Measurements from ENCODE around the gene LRRK2.
"Not testable (repeated sequence)": the region's sequence is repeated elsewhere in the genome, so short reads cannot be mapped to it uniquely, and the experiment has no call there.

The LRRK2 gene

DNA sequence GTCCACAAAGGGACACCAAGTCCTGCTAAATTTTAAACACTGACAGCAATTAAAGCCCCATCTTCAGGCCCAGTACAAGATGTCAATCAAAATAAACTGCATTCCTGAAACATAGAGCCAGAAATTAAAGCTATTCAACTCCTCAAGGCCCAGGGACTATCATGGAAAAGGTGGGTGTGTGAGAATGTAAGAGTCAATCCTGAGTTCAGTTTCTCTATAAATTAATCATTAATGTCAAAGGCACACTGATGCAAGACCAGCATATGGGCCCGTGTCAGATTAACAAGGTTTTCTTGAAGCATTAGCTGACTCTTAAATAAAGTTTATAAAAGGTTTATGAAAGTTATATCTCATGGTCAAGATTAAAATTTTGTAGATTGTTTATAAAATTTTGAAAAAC, 13.6 kb upstream of the LRRK2 start:
- not testable (repeated sequence) for DNase-seq (ENCODE audit: extremely low read depth in 1 of 2, low read depth in 1 of 2)

DNA sequence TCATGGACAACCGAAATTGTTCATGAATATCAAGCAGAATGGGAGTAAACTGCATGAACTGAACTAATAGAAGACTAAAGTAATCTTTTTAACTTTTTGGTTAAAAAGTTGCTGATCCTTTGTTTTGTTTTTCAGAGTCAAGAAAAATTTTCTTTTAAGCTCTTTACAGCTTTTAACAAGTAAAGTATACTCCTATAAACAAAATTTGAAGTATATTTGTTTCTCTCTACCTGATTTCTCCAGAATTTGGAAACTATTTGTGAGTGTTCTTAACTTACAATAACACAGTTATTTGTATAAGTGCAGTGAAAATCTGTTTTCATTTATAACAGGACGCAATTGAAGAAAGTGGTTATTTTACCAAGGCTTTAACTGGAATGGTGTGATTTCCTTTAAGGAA, 12.2 kb upstream of the LRRK2 start:
- DNase-seq (ENCODE audit: extremely low read depth in 1 of 2, low read depth in 1 of 2): no peak

GRCh38 chr12:40215982-40216381, 8.8 kb upstream of the LRRK2 start:
- no peak for DNase-seq (ENCODE audit: extremely low read depth in 1 of 2, low read depth in 1 of 2)

GRCh38 chr12:40216516-40217288, 8.1 kb upstream of the LRRK2 start:
- DNase-seq (ENCODE audit: extremely low read depth in 1 of 2, low read depth in 1 of 2): no peak

- DNase-seq (ENCODE audit: extremely low read depth in 1 of 2, low read depth in 1 of 2): no peak
These were observed 5.0 kb upstream of the LRRK2 start for GRCh38 chr12:40219760-40220159.

DNA sequence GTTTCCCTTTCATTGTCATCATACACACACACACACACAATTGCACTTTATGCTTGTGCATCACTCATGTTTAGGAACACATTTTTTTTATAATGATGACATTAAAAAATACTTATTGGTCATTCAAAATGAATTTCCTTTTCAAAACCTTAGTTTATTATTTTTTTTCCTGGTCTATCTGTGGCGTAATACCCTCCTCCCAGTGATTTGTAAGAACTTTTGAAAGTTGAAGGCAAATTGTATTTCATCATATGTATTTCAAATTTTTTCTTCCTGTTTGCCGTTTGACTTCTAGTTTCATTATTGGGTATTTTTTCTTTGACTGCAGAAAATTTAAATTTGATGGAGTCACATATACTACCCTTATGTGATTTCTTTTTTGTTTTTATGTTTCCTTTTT, 2.5 kb upstream of the LRRK2 start:
- DNase-seq (ENCODE audit: extremely low read depth in 1 of 2, low read depth in 1 of 2): no peak

DNA sequence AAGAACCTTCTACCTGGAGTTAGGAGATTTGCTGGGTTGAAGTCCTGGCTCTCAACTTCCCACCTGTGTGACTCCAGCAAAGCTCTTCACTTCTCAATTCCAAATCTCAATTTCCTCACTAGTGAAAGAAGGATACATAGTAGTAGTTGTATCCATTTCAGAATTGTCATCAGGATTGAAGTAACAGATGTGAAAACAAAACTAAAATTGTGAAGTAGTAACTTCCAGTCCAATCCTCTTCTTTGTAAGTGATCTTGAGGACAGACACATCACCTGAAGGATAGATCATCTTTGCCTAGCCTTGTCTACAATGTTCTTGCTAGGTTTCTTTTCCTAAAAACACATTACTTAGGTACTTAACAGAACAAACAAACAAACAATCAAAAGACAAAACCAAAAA, 1.2 kb upstream of the LRRK2 start:
- DNase-seq (ENCODE audit: extremely low read depth in 1 of 2, low read depth in 1 of 2): no peak

DNA sequence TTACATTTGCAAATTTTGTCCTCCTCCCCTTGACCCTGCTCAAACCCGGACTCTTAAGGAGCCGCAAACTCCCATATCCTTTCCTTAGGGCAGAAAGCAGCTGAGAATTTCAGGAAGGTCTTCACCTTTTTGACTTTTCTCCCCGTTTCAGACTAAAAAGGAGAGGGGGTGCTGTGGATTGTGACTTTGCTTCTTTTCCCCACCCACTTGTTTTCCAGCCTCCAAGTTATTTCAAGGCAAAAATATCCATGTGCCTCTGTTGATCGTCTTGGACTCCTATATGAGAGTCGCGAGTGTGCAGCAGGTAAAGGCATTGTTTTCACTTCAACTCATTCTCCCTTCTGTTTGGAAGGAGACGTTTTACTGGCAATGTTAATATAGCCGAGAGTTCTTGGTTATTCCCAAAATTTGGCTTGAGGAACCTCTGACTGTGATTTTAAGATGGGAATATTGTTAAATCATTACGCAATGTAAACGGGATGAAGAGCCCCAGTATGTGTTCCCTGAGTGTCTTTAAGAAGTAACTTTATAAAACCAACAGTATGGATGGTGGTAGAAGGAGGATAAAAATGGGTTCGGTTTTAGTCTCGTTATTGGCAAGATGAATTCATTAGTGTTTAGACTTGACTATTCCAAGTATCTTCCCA, 663 bp downstream of the LRRK2 start:
- no peak for DNase-seq (ENCODE audit: extremely low read depth in 1 of 2, low read depth in 1 of 2)

- no peak for DNase-seq (ENCODE audit: extremely low read depth in 1 of 2, low read depth in 1 of 2)
These were observed 1.3 kb downstream of the LRRK2 start for GRCh38 chr12:40225984-40226602.

- no peak for DNase-seq (ENCODE audit: extremely low read depth in 1 of 2, low read depth in 1 of 2)
These were observed 1.9 kb downstream of the LRRK2 start for GRCh38 chr12:40226705-40227104.

DNA sequence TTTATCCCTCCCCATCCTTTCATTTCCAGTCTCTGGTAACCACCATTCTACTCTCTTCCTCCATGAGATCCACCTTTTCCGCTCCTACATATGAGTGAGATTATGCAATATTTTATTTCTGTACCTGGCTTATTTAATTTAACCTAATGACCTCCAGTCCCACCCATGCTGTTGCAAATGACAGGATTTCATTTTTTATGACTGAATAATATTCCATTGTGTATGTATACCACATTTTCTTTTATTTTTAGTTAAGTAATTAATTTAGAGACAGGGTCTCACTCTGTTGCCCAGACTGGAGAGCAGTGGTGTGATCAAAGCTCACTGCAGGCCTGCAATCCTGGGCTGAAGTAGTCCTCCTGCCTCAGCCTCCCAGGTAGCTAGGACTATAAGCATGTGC, 2.6 kb downstream of the LRRK2 start:
- DNase-seq (ENCODE audit: extremely low read depth in 1 of 2, low read depth in 1 of 2): no peak

DNA sequence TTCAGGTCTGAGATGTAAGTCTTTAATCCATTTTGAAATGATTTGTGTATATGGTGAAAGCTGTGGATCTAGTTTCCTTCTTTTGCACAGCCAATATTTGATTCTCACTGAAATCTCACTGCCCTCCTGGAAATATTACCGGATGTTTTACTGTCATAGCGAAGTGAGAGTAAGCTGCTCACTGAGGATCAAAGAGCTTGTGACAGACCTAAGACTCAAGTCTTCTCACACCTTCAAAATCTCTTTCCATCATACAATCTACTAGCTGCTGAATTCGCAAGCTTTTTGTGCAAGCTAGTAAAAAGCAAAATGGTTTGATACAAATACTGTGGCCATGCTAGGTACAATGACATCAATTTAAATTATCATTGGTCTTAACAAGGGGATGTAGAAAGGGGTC, 3.9 kb downstream of the LRRK2 start:
- no peak for DNase-seq (ENCODE audit: extremely low read depth in 1 of 2, low read depth in 1 of 2)

- no peak for DNase-seq (ENCODE audit: extremely low read depth in 1 of 2, low read depth in 1 of 2)
These were observed 5.2 kb downstream of the LRRK2 start for GRCh38 chr12:40229690-40230651.

DNA sequence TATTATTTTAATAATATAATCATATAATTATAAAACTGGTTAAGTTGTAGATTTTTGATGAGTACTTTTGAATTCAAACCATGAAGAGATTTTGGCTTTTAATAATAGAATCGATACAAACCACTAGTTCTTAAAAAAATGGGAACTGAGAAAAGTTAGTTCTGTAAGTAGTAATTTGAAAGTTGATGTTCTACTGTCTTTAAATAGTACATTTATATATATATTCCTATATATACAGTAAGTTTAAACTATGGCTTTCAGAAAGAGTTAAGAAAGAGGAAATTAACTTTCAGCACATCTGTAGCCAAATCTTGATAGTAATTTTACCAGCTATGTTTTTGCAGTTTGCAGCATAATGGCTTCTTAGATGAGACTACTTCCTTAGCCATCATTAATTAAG, 7.8 kb downstream of the LRRK2 start:
- DNase-seq (ENCODE audit: extremely low read depth in 1 of 2, low read depth in 1 of 2): no peak

DNA sequence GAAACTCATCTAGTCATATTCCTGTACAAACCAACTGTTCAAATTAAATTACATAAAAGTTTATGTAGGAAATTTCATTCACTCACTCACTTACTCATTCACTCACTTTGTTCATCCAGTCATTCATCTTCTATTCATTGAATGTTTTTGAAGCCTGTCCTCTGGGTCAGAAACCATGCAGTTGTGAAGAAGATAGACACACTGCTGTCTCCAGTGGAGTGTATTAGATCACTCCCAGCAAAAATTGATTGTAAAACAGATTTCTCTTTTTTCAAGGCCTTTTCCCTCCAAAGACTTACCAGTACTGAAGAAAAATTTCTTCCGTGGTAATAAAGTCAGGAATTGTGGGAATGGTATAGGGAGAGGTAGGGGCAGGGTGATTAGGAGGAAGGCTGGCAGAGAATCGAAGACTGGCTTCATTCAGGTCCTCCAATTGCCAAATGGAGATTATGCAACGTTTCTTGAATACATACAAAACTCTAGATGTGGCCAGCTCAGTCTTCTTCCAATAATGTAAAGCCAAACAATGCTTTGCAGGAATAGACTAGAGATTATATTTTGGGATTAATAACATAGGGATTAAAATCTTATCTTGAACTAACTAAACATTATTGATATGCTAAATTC, 9.1 kb downstream of the LRRK2 start:
- no peak for DNase-seq (ENCODE audit: extremely low read depth in 1 of 2, low read depth in 1 of 2)

DNA sequence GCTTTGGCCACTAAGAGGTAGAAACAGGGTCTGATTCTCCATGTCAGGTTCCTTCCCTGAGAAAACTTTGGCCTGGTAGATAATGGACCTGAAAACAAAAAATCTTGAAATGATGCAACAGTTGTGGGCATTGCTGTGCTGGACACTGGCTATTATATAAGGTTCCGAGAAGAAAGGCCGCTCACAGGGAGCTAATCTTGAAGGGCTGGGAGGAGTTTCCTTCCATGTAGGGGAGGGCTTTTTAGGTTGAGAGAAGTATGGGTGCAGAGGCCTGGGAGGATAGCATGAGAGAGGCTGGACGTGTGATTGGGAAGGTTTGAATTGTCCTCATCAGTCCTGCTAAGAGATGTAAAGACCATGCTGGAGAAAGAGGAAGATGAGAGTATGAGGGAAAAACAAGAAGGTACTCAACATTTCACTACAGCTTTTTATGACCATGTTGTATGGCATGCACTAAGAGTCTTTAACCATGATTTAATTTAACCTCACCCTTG, 11.6 kb downstream of the LRRK2 start:
- DNase-seq (ENCODE audit: extremely low read depth in 1 of 2, low read depth in 1 of 2): no peak

DNA sequence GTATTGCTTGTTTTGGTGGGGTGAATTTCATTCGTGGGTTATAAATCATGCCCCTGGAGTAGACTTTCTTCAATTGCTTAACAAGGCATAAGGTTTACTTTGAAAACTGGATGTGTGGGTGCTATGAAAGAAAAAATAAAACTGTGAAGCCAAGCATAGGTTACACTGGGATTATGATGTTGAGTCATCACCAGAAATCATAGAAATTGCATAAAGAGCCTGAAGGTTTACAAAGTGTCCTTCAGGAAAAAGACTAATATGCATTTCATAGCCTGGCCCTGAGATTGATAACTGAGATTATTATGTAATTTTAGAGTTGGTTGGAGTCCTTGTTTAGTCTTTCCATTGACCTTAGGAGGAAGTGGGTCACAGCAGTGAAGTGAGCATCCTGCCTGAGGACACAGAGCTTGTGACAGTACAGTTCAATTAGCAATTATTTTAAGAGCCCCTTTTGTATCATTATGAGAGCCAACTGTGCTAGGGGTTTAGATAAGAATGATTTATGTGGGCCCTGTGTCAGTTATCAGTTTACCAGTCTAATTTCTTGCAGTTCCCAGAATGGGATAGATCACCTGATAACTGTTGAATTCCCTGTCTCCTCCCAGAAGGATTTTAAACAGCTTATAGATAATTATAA, 13.6 kb downstream of the LRRK2 start:
- DNase-seq (ENCODE audit: extremely low read depth in 1 of 2, low read depth in 1 of 2): no peak

DNA sequence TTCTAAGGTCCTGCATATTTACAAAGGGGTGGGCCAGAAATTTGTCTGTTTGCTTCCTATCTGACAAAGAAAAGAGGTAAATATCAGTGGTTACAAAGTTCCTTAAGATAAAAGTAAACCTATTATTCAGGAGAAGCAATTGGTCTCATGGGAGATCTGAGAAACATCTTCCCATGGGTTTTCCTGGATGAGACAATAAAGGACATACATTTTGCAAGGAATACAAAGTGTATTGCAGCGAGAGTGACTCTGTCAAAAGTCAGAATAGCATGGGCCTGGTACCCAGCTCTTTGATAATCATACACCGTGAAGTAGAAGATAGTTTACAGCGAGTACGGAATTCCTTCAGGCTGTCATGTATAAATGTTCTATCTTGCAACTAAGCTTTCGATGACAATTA, 14.2 kb downstream of the LRRK2 start:
- DNase-seq (ENCODE audit: extremely low read depth in 1 of 2, low read depth in 1 of 2): no peak

DNA sequence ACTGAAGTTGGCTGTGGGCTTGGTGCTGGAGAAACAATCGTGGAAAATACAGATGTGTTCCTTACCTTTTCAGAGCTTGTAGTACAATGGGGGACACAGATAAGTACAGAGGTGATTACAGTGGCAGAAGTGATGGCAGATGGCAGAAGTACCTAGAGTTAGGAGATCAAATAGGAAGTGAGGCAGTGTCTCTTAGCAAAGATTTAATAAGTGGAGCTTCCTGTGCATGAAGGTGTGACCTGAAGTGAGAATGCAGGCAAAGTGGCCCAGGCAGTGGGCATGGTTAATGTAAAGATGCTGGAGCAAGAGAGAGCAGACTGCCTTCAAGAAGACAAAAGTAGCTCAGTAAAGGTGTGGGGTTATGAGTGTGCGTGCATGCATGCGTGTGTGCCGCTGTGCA, 16.0 kb downstream of the LRRK2 start:
- no peak for DNase-seq (ENCODE audit: extremely low read depth in 1 of 2, low read depth in 1 of 2)

GRCh38 chr12:40241741-40242140, 16.9 kb downstream of the LRRK2 start:
- no peak for DNase-seq (ENCODE audit: extremely low read depth in 1 of 2, low read depth in 1 of 2)
